Activated naive CD8-positive, alpha-beta T cell treated with anti-CD3 and anti-CD28 coated beads, Interleukin-2, amount 50 U/mL, for 16 hours (primary cell): ENCODE measurements around the gene PSG2.
"Not testable (repeated sequence)": the region's sequence is repeated elsewhere in the genome, so short reads cannot be mapped to it uniquely, and the experiment has no call there.

Experiments
- DNase-seq: peaks from one replicate; pipeline ENCODE4 v3.0.0-alpha.2; 2020; ENCODE audit warnings: low read depth, low spot score

Gene PSG2

GRCh38 chr19:43082601-43083000 is at the start of gene PSG2:
Gene PSG2 (minus strand): TSS chr19:43082701. CDS start chr19:43082569, 132 bp downstream.
- DNase-seq, result not testable (repeated sequence)

- not testable (repeated sequence) for DNase-seq
These were observed 48.9 kb upstream of the PSG2 start for GRCh38 chr19:43131281-43131842.

- DNase-seq, result not testable (repeated sequence)
These were observed 46.7 kb upstream of the PSG2 start for GRCh38 chr19:43129197-43129596.

- not testable (repeated sequence) for DNase-seq
These were observed 44.8 kb upstream of the PSG2 start for GRCh38 chr19:43127336-43127735.

DNA sequence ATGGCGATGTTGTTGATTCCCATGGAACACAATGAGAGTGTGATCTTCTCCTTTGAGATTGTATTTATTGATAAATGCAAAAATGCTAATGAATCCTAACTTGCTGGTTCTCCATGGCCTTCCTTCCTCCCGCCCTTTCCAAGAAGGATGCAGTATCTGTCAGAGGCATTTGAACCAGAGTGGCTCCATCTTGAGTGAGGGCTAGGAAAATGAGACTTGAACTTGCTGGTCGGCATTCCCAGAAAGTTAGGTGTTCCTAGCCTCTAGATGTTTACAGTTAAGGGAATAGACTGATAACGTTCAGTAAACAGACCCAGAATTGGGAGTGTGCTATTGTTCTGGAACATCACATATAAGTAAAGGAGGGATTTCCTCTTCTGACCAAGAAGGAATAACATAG is 44.2 kb upstream of the PSG2 start:
- DNase-seq, result no peak

GRCh38 chr19:43124360-43124759 is 41.9 kb upstream of the PSG2 start:
- DNase-seq, result no peak

- DNase-seq, result not testable (repeated sequence)
These were observed 38.0 kb upstream of the PSG2 start for GRCh38 chr19:43120433-43121026.

GRCh38 chr19:43119526-43119925 is 37.0 kb upstream of the PSG2 start:
- DNase-seq, result not testable (repeated sequence)

- not testable (repeated sequence) for DNase-seq
These were observed 33.9 kb upstream of the PSG2 start for GRCh38 chr19:43116421-43116820.

GRCh38 chr19:43115548-43115947 is 33.0 kb upstream of the PSG2 start:
- DNase-seq, result not testable (repeated sequence)

- not testable (repeated sequence) for DNase-seq
These were observed 32.6 kb upstream of the PSG2 start for GRCh38 chr19:43115064-43115463.

DNA sequence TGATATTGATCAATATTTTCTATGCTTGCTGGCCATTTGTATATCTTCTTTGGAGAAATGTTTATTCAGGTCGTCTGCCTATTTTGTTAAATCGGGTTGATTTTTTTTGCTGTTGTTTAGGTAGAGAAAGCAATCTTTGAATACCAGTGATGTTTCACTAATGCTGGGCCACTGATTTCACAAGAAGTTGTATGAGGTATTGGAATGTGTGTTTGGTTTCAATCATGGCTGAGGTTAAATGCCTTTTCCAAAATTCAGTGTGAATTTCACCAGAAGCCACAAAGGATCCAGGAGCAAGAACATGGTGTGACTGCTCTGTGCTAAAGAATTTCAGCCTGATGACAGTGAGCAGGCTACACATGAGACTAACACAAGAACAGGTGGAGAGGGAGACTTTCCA is 32.1 kb upstream of the PSG2 start:
- not testable (repeated sequence) for DNase-seq

DNA sequence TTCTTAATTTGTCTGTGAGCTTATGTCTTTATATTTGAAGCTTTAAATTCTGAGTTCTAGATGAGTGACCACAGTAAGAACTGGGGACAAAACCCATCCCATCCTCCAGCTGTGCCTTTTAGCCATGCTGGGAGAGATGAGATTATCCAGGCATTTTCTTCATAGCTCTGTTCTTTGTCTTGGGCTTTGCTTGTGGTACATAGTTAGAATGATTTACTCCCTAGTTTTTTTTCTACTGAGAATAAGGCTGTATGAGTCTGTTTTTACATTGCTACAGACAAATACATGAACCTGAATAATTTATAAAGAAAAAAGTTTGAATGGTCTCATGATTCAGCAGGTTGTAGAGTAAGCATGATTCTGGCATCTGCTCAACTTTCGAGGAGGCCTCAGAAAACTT is 24.9 kb upstream of the PSG2 start:
- not testable (repeated sequence) for DNase-seq

DNA sequence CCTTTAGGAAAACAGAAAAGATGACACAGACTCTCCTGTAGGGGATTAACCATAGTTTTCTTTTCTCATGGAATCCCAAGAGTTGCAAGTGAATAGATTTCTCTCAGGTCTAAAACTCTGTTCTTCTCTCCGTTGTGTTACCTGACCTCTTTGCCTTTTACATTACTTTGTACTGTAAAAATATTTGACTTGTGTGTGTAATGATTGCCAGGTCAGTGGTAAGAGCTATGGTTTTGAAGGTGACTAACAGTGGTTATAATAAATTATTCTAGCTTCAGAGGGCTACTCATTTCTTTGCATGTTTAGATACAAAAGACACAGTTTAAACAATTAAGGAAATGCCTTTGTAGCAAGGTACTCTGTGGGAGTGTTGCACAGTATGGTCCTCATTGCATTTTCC is 23.0 kb upstream of the PSG2 start:
- DNase-seq, result no peak

DNA sequence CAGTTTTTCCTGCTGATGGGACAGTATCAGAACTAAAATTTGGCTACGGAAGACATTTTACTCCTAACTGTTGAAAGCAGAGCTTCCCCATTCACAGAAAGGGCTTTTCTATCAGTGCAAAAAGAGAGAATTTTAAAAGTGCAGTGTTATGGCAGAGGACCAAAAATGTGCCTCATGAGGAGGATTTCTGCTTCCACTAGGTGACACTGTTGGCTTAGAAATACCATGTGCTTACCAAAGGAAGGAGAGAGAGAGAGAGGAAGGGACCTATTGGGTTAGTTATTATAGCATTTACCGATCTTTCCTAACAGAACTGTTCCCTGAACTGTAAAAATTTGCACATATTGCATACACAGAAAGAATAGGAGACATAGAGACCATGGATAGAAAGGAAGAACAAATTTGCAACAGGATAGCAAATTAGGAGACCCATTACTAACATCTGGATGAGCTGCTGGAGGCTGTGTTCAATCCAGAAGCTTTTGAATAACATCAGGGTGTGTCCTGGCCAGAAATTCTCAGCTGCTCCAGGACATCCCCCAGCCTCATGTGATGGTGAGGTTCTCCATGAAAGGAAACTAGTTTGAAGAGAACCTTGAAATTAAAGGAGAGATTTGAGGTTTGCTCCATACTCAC is 21.8 kb upstream of the PSG2 start:
- DNase-seq, result not testable (repeated sequence)

DNA sequence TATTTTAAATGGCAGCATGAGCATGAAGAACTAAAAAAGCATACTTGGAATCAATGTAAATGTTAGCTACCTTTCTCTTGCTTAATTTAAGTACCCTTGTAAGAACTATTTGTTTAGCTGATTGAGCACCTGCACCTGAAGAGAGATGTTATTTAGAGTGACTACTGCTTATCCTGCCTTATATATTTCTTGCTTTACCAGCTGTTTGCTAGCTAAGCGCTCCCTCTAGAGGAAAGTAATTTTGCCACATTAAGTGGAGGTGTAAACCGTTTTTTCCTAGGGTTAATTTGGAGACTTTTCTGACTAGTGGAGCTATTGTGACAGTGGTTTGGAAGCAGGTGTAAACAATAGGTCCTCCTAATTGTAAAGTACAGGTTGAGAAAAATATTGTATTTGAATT is 19.4 kb upstream of the PSG2 start:
- DNase-seq, result no peak

DNA sequence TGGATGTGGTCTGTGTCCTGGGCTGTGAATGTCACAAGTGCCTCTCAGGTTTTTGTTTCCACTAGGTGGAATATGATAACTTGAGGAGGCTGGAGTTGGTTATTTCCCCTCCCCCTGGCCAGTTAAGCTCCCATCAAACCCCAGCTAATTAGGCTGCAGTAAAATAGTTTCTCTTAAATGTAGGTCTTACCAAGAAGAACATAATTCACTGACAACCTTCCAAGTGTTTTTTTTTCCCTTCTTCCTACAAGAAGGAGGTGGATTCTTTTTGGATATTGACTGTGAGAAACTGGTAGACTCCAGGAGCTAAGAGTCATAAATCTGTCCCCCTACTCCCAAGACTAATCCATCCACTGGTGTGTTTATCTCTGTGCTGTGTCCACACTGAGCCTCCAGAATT is 15.9 kb upstream of the PSG2 start:
- DNase-seq, result not testable (repeated sequence)

- not testable (repeated sequence) for DNase-seq
These were observed 5.3 kb upstream of the PSG2 start for GRCh38 chr19:43087702-43088340.

- not testable (repeated sequence) for DNase-seq
These were observed 3.5 kb upstream of the PSG2 start for GRCh38 chr19:43085796-43086530.

DNA sequence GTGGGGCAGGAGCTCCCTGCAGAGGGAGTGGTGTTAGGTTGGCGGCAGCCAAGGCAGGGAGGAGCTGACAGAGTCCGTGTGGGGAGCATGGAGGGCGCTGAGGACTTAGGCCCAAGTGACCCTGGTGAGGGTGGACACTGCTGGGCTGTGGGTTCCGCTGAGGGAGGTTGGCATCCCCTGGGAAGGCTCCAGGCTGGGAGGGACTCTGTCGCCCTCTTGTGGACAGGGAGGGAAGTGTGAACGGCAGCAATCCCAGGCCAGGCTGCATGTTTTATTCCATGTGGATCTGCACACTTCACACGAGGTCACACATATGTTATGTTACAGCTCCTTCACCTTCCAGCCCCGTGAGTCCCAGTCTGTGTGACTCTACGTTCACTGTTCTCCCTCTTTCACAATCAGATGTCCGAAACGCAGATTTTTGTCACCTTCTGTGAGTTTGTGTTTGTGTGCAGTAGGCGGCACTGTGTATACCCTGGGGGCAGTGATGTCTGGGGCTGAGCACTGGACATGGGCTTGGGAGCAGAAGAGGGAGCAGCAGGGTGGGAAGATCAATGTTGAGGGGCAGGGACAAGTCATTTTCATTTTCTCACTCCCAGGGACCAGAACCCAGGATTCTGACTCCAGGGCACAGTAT is 1.8 kb upstream of the PSG2 start:
- not testable (repeated sequence) for DNase-seq

GRCh38 chr19:43083721-43084120 is 1.2 kb upstream of the PSG2 start:
- not testable (repeated sequence) for DNase-seq
